EL (cell line): ENCODE results near the gene TELO2.

Source experiments
- DNase-seq: peaks from one replicate; pipeline ENCODE4 v3.0.0-alpha.2; 2016

Gene TELO2

DNA sequence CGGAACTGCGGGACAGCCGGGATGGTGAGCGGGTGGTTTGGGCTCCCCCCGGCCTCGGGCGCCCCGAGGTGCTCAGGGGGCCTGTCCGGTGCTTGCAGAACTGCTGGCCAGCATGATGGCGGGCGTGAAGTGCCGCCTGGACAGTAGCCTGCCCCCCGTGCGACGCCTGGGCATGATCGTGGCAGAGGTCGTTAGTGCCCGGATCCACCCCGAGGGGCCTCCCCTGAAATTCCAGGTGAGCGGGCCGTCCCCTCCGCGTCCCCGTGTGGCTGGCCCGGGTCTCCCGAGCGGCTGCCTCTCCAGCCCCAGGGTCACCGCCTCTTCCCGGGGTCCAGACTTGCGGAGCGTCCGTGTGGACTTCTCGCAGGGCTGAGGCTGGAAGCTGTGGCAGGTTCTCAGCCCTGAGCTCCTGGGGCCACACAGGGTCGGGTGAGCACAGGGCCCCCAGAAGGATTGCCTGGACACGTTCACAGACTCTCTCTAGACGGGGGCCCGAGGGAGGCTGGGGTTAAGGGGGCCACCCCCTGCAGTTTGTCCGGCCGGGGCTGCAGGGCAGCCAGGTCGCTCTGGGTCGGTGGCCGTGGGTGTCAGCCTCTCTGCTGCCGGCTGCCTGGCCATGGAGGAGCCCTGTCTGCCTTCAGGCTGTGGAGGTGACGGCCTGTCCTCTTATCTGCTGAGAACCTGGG lies 7.4 kb downstream of the TELO2 start:
- no peak for DNase-seq

DNA sequence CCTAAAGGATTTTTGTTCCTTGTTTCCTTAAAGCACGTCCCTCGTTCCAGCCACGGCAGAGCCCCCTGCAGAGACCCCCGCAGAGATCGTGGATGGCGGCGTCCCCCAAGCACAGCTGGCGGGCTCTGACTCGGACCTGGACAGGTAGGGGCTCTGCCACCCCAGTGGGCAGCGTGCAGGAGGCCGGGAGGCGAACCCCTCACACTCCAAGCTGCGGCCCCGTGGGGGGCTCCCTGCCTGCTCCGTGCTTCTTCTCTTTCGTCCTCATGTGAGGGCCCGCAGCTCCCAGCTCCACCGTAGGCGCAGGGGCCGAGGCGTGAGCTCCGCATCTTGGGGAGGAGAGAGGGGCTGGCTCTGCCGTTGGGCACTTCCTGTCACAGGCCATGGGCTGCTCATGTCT lies 8.5 kb downstream of the TELO2 start:
- no peak for DNase-seq

DNA sequence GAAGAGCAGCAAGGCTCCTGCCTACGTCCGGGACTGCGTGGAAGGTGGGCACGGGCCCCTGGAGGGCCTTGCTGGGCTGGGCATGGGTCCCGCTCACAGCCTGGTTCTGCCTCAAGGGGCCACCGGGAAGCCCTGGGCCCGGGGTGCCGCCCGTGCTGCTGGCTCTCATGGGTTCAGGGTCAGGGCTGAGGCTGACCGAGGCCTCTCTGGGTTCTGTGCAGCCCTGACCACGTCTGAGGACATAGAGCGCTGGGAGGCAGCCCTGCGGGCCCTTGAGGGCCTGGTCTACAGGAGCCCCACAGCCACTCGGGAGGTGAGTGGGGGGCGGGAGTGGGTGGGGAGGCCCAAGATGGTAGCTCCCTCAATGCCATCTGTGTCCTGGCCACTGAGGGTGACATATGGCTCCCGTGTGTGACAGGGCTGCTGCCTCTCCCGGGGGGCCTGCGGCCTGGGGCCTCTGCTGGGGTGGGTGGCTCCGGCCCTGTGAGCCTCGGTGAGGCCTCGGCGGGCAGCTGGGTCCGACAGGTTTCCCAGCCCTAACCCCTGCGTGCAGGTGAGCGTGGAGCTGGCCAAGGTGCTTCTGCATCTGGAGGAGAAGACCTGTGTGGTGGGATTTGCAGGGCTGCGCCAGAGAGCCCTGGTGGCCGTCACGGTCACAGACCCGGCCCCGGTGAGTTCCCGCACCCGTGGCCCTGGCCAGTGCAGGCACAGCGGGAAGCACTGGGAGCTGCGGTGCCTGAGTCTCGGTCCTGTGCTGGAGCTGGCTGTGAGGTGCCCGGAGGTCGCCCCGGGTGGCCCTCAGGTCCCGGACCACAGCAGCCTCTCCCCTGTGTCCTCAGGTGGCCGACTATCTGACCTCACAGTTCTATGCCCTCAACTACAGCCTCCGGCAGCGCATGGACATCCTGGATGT lies 9.2 kb downstream of the TELO2 start:
- DNase-seq, result no peak

DNA sequence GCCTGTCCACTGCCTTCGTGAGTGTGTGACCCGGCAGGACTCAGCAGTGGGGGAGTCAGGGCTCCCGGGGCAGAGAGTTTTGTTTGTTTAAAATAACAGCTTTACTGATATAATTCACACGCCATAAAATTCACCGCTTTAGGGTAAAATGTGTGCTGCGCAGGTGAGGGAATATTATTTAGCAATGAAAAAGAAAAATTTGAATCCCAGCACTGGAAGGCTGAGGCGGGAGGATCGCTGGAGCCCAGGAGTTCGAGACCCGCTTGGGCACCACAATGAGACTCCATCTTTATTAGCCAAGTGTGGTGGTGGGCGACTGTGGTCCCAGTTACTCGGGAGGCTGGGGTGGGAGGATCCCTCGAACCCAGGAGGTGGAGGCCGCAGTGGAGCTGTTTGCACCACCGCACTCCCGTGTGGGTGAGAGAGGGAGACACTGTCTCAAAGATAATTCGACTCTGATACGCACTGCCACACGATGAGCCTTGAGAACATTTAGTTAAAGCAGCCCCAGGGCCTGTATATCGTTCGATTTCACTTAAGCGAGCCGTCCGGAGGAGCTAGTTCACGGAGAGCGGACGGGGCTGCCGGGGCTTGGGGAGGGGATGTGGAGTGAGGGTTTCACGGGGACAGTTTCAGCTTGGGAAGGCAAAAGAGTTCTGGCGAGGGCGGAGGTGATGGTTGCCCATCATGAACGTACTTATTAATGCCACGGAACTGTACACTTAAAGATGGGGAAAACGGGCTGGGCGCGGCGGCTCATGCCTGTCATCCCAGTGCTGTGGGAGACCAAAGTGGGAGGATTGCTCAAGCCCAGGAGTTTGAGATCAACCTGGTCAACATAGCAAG lies 10.2 kb downstream of the TELO2 start:
- no peak for DNase-seq

DNA sequence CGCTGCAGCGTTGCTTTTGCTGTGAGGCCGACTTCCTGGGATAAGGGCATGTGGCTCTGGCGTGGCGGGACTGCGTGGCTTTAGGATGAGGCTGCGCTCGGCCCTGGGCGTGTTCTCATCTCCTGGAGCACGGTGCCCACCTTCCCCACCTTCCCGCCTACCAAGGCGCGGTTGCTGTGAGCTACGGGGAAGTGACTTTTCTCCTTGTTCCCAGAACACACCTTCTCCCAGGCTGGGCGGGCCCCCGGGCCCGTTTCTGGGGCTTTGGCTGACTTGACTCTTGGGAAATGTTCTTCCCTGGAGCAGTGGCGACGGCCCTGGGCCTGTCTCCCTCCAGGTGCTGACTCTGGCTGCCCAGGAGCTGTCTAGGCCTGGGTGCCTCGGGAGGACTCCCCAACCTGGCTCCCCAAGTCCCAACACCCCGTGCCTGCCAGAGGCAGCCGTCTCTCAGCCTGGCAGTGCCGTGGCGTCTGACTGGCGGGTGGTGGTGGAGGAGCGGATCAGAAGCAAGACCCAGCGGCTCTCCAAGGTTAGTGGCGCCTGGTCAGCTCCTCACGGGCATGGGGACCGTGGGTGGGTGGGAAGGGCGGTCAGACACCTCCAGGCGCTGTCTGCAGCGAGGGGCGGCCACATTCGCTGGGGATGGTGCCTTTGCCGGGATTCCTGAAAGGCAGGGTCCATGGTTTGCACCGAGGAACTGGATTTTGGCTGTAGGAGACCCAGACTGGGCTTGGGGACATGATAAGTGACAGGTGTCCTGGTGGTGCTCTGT lies 12.1 kb downstream of the TELO2 start:
- DNase-seq, result no peak

DNA sequence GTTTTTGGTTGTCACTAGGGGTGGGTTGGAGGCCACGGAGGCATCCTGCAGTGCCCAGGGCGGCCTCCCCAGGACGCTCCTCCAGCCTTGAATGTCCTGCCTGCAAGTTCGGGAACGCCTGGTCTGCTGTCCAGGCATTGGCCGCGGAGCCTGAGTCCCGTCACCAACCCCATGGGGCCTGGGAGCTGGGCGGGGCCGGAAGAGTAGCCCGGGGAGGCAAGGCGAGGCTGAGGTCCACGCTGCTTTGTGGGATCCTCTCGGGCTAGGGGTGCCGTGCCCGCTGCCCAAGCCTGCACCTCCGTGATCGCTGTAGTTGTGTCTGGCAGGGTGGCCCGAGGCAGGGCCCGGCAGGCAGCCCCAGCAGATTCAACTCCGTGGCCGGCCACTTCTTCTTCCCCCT lies 12.8 kb downstream of the TELO2 start:
- no peak for DNase-seq

DNA sequence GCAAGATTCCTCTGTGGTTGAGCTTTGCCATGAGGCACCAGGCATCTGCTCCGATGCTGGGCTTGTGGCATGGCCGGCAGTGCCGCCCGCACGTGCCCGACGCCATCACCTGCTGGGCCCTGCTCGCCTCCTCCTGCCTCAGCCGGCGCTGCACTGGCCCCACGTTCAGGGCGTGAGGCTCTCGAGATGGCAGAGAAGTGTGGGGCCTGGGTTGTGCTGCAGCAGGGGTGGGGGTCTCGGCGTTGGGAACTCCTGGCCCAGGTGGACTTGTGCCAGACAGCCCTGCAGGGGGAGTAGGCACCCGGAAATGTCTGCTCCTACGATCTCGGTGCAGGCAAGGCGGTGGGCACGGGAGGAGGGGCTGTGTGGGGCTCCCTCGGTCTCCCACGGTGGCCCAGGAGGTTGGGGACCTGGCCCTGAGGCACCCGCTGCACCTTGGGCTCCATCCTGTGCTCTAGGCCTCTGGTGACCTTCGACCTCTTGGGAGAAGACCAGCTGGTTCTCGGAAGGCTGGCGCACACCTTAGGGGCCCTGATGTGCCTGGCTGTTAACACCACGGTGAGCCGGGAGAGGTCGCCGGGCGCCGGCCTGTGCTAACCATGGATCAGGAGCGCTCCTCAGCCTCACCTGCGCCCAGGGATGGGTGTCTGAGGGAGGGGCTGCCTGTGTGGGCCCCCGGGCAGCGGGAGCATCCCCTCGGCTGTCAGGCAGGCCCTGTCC lies 13.5 kb downstream of the TELO2 start:
- DNase-seq, result no peak

DNA sequence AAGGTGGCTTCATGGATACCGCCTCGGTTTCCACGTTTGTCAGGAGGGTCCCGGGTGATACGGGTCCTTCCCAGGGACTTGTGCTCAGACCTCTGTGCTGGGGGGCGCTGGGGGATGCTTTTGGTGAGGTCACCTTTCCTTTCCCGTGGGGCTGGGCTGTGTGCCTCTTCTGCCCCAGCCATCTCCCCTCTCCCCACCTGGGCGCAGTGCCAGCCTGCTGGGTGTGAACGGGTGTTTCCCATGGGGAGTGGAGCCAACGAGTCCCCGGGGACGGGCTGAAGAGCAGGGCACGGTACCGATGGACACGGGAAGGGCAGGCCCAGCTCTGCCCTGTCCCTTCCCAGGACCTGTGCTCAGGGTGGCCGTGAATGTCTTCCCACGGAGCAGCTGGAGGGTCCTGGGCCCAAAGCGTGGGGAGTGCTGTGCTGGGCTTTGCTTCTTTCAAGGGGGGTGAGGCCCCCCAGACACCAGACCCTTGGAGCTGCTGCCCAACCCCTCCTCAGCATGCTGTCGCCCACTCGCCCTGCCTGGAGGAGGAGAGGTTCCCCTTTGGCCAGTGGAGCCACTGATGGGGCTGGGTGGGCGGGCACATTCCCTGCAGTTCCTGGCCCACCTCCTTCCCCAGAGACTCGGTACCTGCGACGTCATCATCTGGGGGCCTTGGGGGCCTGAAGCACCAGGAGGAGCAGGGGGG lies 15.5 kb downstream of the TELO2 start:
- DNase-seq, result no peak

DNA sequence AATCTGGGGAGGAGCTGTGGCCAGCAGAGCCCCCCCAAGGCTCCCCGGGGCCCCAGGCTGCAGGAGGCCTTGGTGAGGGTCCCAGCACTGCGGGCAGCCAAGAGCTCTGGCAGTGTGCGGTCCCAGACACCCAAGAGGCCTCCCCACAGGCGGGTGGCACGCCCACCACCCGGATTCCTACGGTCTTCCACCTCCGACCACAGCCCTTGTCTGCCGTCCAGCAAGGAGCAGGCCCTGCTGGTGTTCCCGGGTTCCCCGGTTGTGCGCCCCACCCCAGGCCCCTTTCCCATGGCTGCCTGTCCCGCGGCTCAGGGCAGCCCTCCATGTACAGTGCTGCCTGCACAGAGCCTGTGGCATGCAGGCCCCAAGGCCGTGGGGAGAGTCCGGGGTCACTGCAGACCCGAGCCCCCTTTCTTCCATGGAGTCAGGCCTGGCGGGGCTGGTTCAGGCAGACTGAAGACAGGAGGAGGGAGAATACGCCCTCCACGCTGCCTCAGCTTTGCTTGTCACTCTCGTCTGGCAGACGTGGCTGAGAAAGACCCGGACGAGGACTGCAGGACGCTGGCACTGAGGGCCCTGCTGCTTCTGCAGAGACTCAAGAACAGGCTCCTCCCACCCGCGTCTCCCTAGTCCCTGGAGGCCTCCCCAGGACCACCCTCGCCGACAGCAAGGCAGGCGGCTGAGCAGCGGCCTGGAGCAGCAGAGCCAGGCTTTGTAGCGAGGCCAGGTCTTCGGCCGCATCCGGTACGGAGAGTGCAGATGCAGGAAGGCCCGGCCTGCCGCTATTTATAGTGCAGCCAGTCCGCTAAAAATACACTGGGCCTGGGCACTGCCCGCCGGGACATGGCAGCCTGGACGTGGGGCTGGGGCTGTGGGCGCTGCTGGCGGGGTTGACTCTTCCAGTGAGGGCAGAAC lies 16.4 kb downstream of the TELO2 start:
- no peak for DNase-seq

DNA sequence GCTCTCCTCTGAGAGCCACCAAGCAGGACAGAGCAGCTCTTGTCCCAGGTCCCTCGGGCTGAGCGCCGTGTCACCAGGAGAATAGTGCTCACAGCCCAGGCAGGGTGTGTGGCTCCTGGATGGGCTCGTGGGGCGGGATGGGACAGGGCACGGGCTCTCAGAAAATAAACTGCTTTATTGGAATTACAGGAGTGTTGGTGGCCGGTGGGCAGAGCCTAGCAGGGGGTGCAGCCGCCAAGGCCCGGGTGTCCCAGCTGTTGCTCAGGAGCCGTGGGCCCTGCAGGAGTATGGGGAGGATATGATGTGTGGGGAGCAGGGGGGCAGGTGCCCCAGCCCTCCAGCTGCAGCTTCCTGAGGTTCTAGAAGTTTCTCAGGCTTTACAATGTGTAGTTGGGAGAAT lies 17.1 kb downstream of the TELO2 start:
- no peak for DNase-seq

DNA sequence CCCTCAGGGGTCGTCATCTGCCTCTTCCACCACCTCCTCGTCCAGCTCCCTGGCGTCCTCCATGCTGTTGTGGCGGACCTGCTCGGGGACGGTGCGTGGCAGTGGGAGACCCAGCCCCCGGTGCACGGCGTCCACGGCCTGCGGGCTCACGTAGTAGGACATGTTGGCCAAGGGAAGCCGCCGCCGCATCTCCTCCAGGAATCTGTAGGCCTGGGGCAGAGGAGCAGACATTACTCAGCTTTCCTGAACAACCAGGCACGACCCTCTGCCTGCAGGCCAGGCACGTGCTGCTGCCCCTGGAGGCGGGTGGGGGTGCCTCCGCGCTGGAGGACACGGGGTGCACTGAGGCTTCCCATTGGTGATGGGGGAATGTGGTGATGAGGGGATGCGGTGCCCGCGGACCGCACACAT lies 17.8 kb downstream of the TELO2 start:
- DNase-seq, result no peak

DNA sequence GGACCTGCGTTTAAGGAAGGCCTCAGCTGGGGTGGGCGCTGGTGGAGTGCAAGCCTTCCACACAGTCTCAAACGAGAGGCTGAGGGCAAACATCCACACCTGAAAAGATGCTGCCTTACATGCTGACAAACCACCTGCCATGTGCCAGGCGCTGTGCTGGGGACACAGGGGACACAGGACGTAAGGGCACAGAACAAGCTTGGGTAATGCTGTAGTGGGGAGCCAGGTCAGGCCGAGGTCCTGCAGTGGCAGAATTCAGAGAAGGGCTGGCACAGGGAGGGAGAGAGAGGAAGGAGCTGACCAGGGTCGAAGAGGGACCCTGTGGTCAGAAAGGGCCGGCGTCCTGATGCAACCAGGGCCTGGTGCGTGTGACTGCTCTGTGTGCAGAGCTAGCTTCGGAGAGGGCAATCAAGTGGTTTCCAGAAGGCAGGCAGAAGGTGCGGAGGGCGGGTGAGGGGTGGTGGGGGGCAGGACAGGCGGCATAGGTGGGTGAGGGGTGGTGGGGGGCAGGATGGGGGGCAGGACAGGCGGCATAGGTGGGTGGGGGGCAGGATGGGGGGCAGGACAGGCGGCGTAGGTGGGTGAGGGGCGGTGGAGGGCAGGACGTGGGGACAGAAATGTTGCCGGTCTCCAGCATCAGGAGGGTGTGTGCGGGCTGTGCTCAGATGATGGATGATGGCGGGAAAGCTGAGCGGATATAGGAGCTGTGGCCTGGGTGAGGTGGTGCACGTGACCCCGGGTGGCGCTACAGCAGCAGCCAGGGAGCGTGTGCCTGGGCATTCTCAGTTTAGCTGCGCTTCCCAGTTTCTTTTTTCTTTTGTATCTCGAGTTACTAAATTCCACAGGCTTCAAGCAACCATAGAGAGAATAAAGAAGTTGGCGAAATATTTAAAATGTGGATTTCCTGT lies 18.8 kb downstream of the TELO2 start:
- DNase-seq, result no peak

DNA sequence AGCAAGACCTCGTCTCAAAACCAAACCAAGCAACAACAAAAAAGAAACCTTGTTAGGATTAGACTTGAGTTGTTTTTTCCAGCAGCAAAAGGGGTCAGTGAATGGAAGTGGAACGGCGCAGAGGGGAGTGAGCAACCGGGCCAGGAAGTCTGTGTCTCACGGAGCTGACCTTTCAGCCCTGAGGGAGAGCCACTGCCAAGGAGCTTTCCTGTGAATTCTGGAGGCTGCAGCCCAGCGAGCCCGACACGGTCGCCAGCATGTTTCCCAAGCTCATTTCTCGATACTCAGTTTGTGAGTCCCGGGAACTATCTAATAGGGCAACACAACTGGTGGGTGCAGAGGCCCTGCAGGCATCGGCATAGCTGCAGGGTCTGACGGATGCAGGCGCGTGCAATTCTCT lies 19.6 kb downstream of the TELO2 start:
- no peak for DNase-seq

DNA sequence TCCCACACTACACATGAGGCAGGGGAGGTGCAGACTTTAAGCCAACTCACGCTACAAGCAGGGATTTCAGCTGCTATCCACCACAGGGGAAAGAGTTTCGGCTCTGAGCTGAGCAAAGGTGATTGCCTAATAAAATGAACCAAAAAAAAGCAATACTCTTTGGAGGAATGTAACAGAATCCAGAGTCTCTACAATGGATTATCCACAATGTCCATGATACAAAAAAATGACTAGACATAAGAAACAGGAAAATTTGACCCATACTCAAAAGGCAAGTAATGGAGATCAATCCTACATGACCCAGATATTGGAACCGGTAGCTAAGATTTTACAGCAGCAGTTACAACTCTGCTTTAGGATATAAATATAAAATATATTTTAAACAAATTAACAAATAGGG lies 21.3 kb downstream of the TELO2 start:
- no peak for DNase-seq

DNA sequence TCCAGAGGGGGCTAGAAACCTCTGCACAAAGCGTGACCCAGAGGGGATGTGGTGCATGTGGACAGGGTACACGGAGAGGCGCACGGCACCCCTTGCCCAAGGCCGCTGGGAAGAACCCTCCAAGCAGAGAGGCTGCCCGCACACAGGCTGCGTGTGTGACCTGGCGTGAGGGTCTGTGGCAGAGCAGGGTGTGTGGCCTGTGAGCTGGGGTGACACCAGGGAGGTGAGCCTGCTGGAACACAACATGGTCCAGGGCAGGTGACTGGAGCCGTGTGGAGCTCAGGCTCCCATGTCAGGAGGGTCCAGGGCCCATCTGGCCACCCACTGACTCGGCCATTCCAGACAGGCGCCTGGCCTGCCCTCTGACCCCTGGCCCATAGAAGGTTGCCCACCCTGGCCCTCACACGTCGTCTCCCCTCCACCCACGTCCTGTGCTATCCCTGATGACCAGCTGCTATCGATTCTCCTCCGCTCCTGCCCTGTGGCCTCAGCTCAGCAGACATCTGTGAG lies 25.5 kb downstream of the TELO2 start:
- no peak for DNase-seq

DNA sequence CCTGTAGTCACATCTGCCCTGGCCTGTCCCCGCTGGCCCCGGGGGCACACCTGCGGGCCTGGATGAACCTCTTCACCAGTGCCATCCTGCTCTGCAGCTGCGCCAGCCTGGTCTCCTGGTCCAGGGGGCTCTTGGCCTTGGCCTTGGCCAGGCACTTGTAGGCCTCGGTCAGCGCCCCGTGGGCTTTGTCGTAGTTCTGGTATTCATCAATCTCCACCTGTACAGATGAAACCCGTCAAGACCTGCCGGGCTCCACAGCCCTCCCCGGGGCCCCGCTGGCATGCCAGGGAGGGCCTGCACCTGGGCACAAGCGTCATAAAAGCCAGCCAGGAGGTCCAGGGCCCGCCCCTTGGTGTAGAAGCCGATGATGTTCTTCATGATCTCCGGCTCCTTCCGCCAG lies 26.7 kb downstream of the TELO2 start:
- no peak for DNase-seq

DNA sequence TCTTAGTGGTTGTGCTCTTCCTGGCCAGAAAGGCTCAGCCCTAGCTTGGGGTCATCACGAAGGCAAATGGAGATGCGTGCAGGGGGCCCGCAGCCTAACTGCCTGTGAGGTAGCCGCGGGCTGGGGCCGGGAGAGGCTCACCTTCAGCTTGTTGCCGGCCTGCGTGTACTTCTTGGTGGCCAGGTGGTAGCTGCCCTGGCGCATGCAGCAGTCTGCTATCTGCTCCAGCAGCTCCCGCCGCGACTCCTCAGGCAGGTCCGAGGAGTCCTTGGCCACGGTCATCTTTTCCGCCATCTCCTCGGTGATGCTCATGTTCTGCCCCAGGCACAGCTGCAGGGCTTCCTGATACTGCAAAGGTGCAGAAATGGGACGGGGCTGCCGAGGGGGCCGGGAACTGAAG lies 27.3 kb downstream of the TELO2 start:
- DNase-seq, result no peak

DNA sequence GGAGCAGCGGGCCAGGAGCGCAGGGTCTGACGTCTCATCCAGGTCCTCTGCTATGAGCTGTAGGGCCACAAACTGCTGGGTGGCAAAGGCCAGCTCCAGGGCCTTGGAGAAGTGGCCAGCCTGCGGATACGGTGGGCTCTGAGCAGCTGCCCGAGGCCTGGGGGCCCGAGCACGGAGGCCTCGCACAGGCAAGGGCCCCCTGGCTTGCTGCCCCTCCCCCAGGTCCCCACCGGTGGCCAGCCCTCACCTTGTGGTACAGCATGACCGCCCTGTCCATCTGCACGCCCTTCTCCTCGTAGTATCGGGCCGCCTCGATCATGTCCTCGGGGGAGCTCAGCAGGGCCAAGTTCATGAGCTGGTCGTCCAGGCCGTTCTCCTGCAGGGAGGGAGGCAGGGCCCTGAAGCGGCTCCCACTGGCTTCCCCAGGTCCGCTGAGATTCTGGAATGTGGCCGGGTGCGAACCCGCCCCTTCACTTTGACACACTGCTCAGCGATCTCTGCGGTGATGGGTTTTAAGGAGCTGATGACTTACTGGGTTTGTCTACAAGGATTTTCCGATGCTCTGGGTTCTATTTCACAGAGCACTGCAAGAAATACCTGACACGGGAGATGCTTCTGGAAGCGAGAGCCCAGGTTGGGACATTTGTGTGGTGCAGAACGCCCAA lies 30.6 kb downstream of the TELO2 start:
- DNase-seq, result no peak
